Measurements from ENCODE around the gene RNASE13. TPM values are rescaled to one million over a fixed set of nuclear protein-coding genes. Genes with fewer than 3 reads are reported as not detected.

Gene RNASE13
- total RNA-seq, 1 experiment from 2014 or later: not detected

DNA sequence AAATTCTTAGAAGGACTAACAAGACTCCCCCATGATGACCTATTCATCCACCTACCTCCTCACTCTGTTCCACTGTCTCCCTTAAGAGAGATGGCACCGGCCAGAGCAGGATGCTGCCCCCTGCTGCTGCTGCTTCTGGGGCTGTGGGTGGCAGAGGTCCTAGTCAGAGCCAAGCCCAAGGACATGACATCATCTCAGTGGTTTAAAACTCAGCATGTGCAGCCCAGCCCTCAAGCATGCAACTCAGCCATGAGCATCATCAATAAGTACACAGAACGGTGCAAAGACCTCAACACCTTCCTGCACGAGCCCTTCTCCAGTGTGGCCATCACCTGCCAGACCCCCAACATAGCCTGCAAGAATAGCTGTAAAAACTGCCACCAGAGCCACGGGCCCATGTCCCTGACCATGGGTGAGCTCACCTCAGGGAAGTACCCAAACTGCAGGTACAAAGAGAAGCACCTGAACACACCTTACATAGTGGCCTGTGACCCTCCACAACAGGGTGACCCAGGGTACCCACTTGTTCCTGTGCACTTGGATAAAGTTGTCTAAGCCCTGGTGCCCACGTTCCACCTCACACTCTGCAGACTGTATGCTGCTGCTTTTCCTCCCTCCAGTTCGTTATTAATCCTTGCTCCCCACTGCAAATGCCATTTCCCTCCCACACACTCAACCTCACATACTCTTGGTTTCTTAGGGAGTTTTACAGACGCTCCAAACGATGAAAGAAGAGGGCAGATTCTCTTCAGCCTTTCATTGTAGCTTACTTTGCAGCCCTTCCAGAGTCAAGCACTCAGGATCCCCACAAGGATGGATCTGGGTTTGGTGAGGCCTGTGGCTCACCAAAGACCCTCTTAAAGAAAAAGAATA lies 23.4 kb upstream of the RNASE13 start, which contains the start of gene RNASE8:
Gene RNASE8, plus strand, starts transcription at position 20 of the 873 bp plus-strand sequence. Its CDS starts 71 bp downstream, at position 91.
- TF ChIP-seq, protein P1, sequence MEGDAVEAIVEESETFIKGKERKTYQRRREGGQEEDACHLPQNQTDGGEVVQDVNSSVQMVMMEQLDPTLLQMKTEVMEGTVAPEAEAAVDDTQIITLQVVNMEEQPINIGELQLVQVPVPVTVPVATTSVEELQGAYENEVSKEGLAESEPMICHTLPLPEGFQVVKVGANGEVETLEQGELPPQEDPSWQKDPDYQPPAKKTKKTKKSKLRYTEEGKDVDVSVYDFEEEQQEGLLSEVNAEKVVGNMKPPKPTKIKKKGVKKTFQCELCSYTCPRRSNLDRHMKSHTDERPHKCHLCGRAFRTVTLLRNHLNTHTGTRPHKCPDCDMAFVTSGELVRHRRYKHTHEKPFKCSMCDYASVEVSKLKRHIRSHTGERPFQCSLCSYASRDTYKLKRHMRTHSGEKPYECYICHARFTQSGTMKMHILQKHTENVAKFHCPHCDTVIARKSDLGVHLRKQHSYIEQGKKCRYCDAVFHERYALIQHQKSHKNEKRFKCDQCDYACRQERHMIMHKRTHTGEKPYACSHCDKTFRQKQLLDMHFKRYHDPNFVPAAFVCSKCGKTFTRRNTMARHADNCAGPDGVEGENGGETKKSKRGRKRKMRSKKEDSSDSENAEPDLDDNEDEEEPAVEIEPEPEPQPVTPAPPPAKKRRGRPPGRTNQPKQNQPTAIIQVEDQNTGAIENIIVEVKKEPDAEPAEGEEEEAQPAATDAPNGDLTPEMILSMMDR (IDR thresholded peaks at IDR 0.05; ENCODE audit: unreplicated experiment): no peak
- H3K27ac Mint-ChIP-seq (ENCODE audit: unreplicated experiment): no peak within 1 kb of the TSS
- no peaks in the 10 kb centered on the region for H3K36me3 Mint-ChIP-seq (ENCODE audit: insufficient read depth, unreplicated experiment)
- peaks cover 21% of the 10 kb centered on the region for H3K4me1 Mint-ChIP-seq (ENCODE audit: low read depth, unreplicated experiment)
- no TSS peak for BruUV-seq (replicated peaks)
- intact Hi-C loops (cut with micrococcal nuclease; ENCODE audit: unreplicated experiment): no loop called here
- CTCF ChIA-PET: interaction anchor here (1.5 kb wide), 1 partner anchor 42 kb away, joined by 3 read pairs; no protein-coding TSS in a partner anchor
- DNase-seq: no peak
- H3K27me3 Mint-ChIP-seq (ENCODE audit: unreplicated experiment): peaks cover 16% of the 10 kb centered on the region
- no peak within 1 kb of the TSS for H3K4me3 Mint-ChIP-seq (ENCODE audit: low read depth, unreplicated experiment)
- H3K9me3 Mint-ChIP-seq (ENCODE audit: low read depth, unreplicated experiment): no peaks in the 10 kb centered on the region

DNA sequence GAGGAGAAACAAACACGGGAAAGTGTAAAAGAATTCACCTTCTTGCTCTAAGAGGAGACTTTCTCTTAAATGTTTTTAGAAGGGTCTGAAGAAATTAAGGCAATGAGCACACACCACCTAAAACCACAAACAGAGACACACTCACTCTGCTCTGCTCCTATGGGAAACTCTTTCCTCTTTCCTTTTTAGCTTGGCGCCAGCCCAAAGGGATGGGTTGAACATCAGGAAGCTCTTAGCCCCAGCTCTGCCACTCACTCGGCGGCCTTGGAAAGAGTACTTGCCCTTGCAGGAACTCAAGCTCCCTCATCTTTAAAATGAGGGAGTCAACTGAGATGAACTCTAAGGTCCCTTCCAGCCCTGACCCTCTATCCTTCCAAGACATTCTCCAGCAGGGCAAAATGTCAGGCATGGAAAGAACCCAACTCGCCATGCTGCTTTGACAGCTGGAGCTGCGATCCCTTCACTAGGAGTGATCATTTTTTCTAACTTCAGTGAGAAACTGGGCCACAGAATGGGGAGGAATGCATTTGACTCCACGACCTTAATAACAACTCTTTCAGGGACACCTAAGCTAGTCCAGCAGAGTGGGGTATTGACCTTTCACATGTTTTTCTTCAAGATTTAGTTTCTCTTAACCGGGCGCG lies 22.0 kb upstream of the RNASE13 start:
- no TSS peak for BruUV-seq (replicated peaks)
- peaks cover 16% of the 10 kb centered on the region for H3K27me3 Mint-ChIP-seq (ENCODE audit: unreplicated experiment)
- H3K4me3 Mint-ChIP-seq (ENCODE audit: low read depth, unreplicated experiment): no peak overlapping the region
- TF ChIP-seq, protein P1 (IDR thresholded peaks at IDR 0.05; ENCODE audit: unreplicated experiment): no peak
- peaks cover 21% of the 10 kb centered on the region for H3K4me1 Mint-ChIP-seq (ENCODE audit: low read depth, unreplicated experiment)
- no peak for DNase-seq
- no peaks in the 10 kb centered on the region for H3K9me3 Mint-ChIP-seq (ENCODE audit: low read depth, unreplicated experiment)
- intact Hi-C loops (cut with micrococcal nuclease; ENCODE audit: unreplicated experiment): no loop called here
- H3K27ac Mint-ChIP-seq (ENCODE audit: unreplicated experiment): no peak overlapping the region
- CTCF ChIA-PET: interaction anchor here (1.0 to 1.8 kb wide), 2 partner anchors 17 to 41 kb away, joined by 4 to 6 read pairs; no protein-coding TSS in a partner anchor
- no peaks in the 10 kb centered on the region for H3K36me3 Mint-ChIP-seq (ENCODE audit: insufficient read depth, unreplicated experiment)

DNA sequence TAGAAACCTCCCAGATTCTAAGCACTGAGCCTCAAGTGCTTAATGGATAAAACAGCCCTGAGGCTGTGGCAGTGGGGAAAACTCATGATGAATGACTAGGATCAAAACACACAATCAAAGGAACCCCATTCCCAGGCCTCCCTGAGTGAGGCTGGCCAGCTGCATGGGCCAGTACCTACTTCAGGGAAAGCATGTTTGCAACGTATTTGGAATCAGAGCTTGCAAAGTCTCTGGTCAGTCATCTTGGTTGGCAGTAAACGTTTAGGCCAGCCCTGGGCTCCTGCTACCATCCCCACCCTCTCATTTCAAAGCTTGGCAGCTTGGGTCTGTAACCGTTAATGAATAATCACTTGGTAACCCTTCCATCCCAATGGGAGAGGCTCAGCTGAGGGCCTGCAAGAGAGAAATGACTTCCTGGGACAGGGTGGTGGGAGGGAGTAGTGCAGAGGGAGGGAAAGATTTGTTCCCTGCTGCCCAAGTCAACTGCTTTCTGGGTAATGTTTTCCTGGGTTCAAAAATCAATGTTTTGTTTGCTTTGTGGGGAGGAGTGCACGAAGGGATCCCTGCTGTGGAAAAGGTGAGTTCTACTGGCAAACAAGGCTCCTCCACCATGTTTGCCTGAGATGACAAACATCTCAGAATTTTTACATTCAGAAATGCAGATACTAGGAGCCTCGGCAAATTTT lies 21.0 kb upstream of the RNASE13 start:
- TF ChIP-seq, protein P1 (IDR thresholded peaks at IDR 0.05; ENCODE audit: unreplicated experiment): no peak
- no peaks in the 10 kb centered on the region for H3K9me3 Mint-ChIP-seq (ENCODE audit: low read depth, unreplicated experiment)
- no peak overlapping the region for H3K27ac Mint-ChIP-seq (ENCODE audit: unreplicated experiment)
- H3K36me3 Mint-ChIP-seq (ENCODE audit: insufficient read depth, unreplicated experiment): no peaks in the 10 kb centered on the region
- no peak overlapping the region for H3K4me3 Mint-ChIP-seq (ENCODE audit: low read depth, unreplicated experiment)
- peaks cover 9% of the 10 kb centered on the region for H3K27me3 Mint-ChIP-seq (ENCODE audit: unreplicated experiment)
- intact Hi-C loops (cut with micrococcal nuclease; ENCODE audit: unreplicated experiment): no loop called here
- CTCF ChIA-PET: interaction anchor here (1.2 to 1.8 kb wide), 2 partner anchors 13 to 16 kb away, joined by 4 read pairs; no protein-coding TSS in a partner anchor
- peaks cover 21% of the 10 kb centered on the region for H3K4me1 Mint-ChIP-seq (ENCODE audit: low read depth, unreplicated experiment)
- no TSS peak for BruUV-seq (replicated peaks)
- DNase-seq: no peak

DNA sequence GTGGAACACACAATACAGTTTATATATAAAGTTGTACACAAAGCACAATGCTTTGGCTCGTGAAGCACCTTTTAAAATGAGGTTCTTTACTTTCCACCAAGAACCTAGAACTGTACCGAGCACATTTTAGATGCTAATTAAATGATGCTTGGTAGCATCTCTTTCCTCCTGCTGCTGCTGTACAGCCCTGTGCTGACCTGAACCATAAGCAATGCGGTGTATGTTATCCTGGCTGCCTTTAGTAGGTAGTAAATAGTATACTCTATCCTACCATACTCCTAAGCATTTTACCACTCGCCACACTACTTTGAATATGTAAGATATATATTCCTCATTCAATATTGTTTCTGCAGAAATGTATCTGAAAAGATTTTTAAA lies 20.1 kb upstream of the RNASE13 start:
- Mint-ChIP-seq H3K4me1 (ENCODE audit: low read depth, unreplicated experiment) (peaks cover 21% of the 10 kb centered on the region), H3K36me3 (ENCODE audit: insufficient read depth, unreplicated experiment) (no peaks in the 10 kb centered on the region), H3K9me3 (ENCODE audit: low read depth, unreplicated experiment) (no peaks in the 10 kb centered on the region), H3K27ac (ENCODE audit: unreplicated experiment) (no peak overlapping the region), H3K4me3 (ENCODE audit: low read depth, unreplicated experiment) (no peak overlapping the region), H3K27me3 (ENCODE audit: unreplicated experiment) (peaks cover under 1% of the 10 kb centered on the region)
- TF ChIP-seq, protein P1 (IDR thresholded peaks at IDR 0.05; ENCODE audit: unreplicated experiment): no peak
- intact Hi-C loops (cut with micrococcal nuclease; ENCODE audit: unreplicated experiment): no loop called here
- no peak for DNase-seq
- no TSS peak for BruUV-seq (replicated peaks)
- CTCF ChIA-PET: interaction anchor here (1.2 to 1.4 kb wide), 2 partner anchors 14 to 40 kb away, joined by 4 read pairs; no protein-coding TSS in a partner anchor
